ENCODE results near the gene NEUROD2. TPM values are rescaled to one million over a fixed set of nuclear protein-coding genes. Genes with fewer than 3 reads are reported as not detected.
A peak's percentile ranks its signal among the peaks of the same experiment; 100 is the strongest.

The NEUROD2 gene
- total and polyA plus RNA-seq, 2 of the 13 experiments (the other 11 are each of a cell fraction or from before 2014, with no cell fraction given), result not detected

DNA sequence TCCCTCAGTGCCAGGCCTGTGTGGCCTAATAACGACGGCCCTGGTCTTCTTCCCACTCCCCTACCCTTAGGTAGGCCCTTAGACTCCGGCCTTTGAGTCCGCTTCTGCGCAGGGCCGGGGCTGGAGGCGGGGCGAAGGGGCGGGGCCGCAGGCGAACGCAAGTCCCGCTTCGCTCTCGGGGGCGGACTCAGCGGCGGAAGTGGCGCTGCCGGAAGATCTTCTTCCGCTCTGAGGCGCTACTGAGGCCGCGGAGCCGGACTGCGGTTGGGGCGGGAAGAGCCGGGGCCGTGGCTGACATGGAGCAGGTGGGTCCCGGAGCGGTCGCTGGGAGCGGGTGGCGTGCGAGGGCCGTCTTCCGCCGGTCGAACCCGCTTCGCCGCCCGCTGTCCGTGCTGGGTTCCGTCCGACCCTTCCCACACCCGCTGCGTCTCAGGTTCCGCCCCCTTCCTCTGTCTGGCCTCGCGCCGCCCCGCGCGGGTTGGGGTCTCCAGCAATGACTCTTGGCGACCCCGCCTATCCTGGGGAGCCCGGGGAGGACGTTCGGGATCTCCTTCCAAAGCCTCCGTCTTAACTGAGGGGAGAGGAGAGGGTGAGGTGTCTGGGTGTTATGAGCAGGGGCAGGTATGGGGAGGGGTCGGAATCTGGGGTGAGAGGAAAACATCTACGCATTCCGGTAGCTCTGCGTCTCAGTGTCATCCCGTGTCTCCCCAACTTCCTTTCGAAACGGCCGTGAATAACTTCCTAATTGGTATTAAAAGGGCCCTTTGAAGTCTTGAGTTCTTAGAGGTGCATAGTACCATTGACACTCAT, 29.4 kb upstream of the NEUROD2 start, which contains the start of gene STARD3 (continued):
- peak; percentile 86 for TF ChIP-seq ZSCAN29 (CRISPR knock-in tag; conservative IDR thresholded peaks at IDR 0.05)
- TF ChIP-seq, protein P1, sequence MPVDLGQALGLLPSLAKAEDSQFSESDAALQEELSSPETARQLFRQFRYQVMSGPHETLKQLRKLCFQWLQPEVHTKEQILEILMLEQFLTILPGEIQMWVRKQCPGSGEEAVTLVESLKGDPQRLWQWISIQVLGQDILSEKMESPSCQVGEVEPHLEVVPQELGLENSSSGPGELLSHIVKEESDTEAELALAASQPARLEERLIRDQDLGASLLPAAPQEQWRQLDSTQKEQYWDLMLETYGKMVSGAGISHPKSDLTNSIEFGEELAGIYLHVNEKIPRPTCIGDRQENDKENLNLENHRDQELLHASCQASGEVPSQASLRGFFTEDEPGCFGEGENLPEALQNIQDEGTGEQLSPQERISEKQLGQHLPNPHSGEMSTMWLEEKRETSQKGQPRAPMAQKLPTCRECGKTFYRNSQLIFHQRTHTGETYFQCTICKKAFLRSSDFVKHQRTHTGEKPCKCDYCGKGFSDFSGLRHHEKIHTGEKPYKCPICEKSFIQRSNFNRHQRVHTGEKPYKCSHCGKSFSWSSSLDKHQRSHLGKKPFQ (CRISPR knock-in tag; IDR thresholded peaks at IDR 0.05; ENCODE audit: insufficient replicate concordance), result peak; percentile 49
- 0 out of 2 replicates have a peak, but pooled peaks have one; percentile 58 for TF ChIP-seq ZSCAN9 (CRISPR knock-in tag; IDR thresholded peaks at IDR 0.05; ENCODE audit: borderline replicate concordance)
- peak; percentile 32; the same call in 1 of the 2 replicates for TF ChIP-seq NKX3-1 (CRISPR knock-in tag; IDR thresholded peaks at IDR 0.05)
- TF ChIP-seq SMC3 (IDR thresholded peaks at IDR 0.05; ENCODE audit: low read length), result no peak
- no peak for TF ChIP-seq RFX5 (IDR thresholded peaks at IDR 0.05; ENCODE audit: low read depth, low read length)
- no peak for TF ChIP-seq TCF12 (IDR thresholded peaks at IDR 0.05)
- peak; percentile 71; the same call in 1 of the 2 replicates for TF ChIP-seq TCF12 (CRISPR knock-in tag; IDR thresholded peaks at IDR 0.05)
- no peak; the same call in 1 of the 2 replicates for TF ChIP-seq KLF9 (CRISPR knock-in tag; IDR thresholded peaks at IDR 0.05; ENCODE audit: low read depth)
- no peak for TF ChIP-seq CHD2 (IDR thresholded peaks at IDR 0.05; ENCODE audit: low read depth, low read length)
- TF ChIP-seq TARDBP (CRISPR knock-in tag; IDR thresholded peaks at IDR 0.05), result peak; percentile 80; the same call in 1 of the 2 replicates
- peak; percentile 93 for TF ChIP-seq PHF8 (CRISPR knock-in tag; IDR thresholded peaks at IDR 0.05)
- TF ChIP-seq, protein P2, sequence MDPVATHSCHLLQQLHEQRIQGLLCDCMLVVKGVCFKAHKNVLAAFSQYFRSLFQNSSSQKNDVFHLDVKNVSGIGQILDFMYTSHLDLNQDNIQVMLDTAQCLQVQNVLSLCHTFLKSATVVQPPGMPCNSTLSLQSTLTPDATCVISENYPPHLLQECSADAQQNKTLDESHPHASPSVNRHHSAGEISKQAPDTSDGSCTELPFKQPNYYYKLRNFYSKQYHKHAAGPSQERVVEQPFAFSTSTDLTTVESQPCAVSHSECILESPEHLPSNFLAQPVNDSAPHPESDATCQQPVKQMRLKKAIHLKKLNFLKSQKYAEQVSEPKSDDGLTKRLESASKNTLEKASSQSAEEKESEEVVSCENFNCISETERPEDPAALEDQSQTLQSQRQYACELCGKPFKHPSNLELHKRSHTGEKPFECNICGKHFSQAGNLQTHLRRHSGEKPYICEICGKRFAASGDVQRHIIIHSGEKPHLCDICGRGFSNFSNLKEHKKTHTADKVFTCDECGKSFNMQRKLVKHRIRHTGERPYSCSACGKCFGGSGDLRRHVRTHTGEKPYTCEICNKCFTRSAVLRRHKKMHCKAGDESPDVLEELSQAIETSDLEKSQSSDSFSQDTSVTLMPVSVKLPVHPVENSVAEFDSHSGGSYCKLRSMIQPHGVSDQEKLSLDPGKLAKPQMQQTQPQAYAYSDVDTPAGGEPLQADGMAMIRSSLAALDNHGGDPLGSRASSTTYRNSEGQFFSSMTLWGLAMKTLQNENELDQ (CRISPR knock-in tag; IDR thresholded peaks at IDR 0.05; ENCODE audit: borderline replicate concordance), result peak; percentile 26; the same call in 1 of the 2 replicates
- no peak for TF ChIP-seq ZNF446 (CRISPR knock-in tag; IDR thresholded peaks at IDR 0.05)
- peak; percentile 85 for TF ChIP-seq ZNF317 (CRISPR knock-in tag; IDR thresholded peaks at IDR 0.05)
- TF ChIP-seq IRF2 (CRISPR knock-in tag; IDR thresholded peaks at IDR 0.05), result peak; percentile 71
- TF ChIP-seq ZSCAN20 (CRISPR knock-in tag; IDR thresholded peaks at IDR 0.05; ENCODE audit: borderline replicate concordance), result peak; percentile 56; the same call in 1 of the 2 replicates
- no peak for TF ChIP-seq SMAD9 (CRISPR knock-in tag; IDR thresholded peaks at IDR 0.05)
- TF ChIP-seq E2F1 (CRISPR knock-in tag; IDR thresholded peaks at IDR 0.05), result peak; percentile 74
- TF ChIP-seq RFXANK (CRISPR knock-in tag; IDR thresholded peaks at IDR 0.05), result no peak
- TF ChIP-seq ZBTB34 (CRISPR knock-in tag; IDR thresholded peaks at IDR 0.05), result no peak
- TF ChIP-seq, protein P3, sequence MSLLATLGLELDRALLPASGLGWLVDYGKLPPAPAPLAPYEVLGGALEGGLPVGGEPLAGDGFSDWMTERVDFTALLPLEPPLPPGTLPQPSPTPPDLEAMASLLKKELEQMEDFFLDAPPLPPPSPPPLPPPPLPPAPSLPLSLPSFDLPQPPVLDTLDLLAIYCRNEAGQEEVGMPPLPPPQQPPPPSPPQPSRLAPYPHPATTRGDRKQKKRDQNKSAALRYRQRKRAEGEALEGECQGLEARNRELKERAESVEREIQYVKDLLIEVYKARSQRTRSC (CRISPR knock-in tag; IDR thresholded peaks at IDR 0.05; ENCODE audit: low read depth), result no peak
- peak; percentile 56 for TF ChIP-seq RXRB (CRISPR knock-in tag; IDR thresholded peaks at IDR 0.05; ENCODE audit: borderline replicate concordance)

Measured in HepG2 (cell line).